Mesendoderm (in vitro differentiated cells): ENCODE results near the gene RDM1.

Experiments used
- DNase-seq: peaks from one replicate; pipeline ENCODE4 v3.0.0; 2013
- H2AK5ac ChIP-seq: 2 replicates; pipeline ENCODE4 v1.6.1; 2013; ENCODE audit warnings: low read length, inconsistent platforms
- H2BK120ac ChIP-seq: 2 replicates; pipeline ENCODE4 v1.6.1; 2013; ENCODE audit warnings: low read depth, mild to moderate bottlenecking, low read length, moderate library complexity, mixed read lengths
- H2BK15ac ChIP-seq: replicated peaks from 2 replicates; pipeline ENCODE4 v1.6.1; 2013; ENCODE audit warnings: low read depth, mild to moderate bottlenecking, moderate library complexity
- H2BK5ac ChIP-seq: 2 replicates; pipeline ENCODE4 v1.6.1; 2013; ENCODE audit warnings: low read length, inconsistent platforms
- H3K18ac ChIP-seq: 2 replicates; pipeline ENCODE4 v1.6.1; 2013; ENCODE audit warnings: mild to moderate bottlenecking, low read length, mixed read lengths
- H3K23ac ChIP-seq: one replicate; pipeline ENCODE4 v1.6.1; 2013; ENCODE audit warnings: low read length
- H3K27ac ChIP-seq: 2 replicates; pipeline ENCODE4 v1.5.1; 2013; ENCODE audit warnings: low read depth, mild to moderate bottlenecking, inconsistent platforms, low read length, moderate library complexity
- H3K27me3 ChIP-seq: 2 replicates; pipeline ENCODE4 v1.6.1; 2013; ENCODE audit warnings: low read length, control low read depth, mild to moderate bottlenecking, inconsistent platforms; ENCODE audit not compliant: insufficient read depth, poor library complexity
- H3K36me3 ChIP-seq: 2 replicates; pipeline ENCODE4 v1.6.1; 2013; ENCODE audit warnings: low read length, inconsistent platforms; ENCODE audit not compliant: control insufficient read depth, insufficient read depth
- H3K4ac ChIP-seq: one replicate; pipeline ENCODE4 v1.6.1; 2013; ENCODE audit warnings: low read depth, mild to moderate bottlenecking, low read length, moderate library complexity
- H3K4me1 ChIP-seq: 2 replicates; pipeline ENCODE4 v1.6.1; 2013; ENCODE audit warnings: low read depth, low read length, inconsistent platforms; ENCODE audit not compliant: control insufficient read depth
- H3K4me2 ChIP-seq: 2 replicates; pipeline ENCODE4 v1.6.1; 2013; ENCODE audit warnings: low read length
- H3K4me3 ChIP-seq: 2 replicates; pipeline ENCODE4 v1.5.1; 2013; ENCODE audit warnings: mild to moderate bottlenecking, low read length
- H3K56ac ChIP-seq: one replicate; pipeline ENCODE4 v1.6.1; 2013; ENCODE audit warnings: low read length
- H3K79me1 ChIP-seq: 2 replicates; pipeline ENCODE4 v1.6.1; 2013; ENCODE audit warnings: low read length, inconsistent platforms
- H3K79me2 ChIP-seq: 2 replicates; pipeline ENCODE4 v1.6.1; 2013; ENCODE audit warnings: mild to moderate bottlenecking, low read length; ENCODE audit not compliant: control insufficient read depth, insufficient read depth
- H3K9ac ChIP-seq: 2 replicates; pipeline ENCODE4 v1.6.1; 2013; ENCODE audit warnings: low read length, inconsistent platforms
- H4K5ac ChIP-seq: one replicate; pipeline ENCODE4 v1.6.1; 2013; ENCODE audit warnings: low read length
- H4K8ac ChIP-seq: one replicate; pipeline ENCODE4 v1.6.1; 2013; ENCODE audit warnings: low read depth, mild to moderate bottlenecking, control low read depth, low read length, moderate library complexity
- WGBS: extraction: QIAGEN DNeasy Blood & Tissue Kit; methylation state at CpG from one replicate; pipeline ENCODE4 v1.1.7; 2013; ENCODE audit warnings: low lambda C conversion rate, missing lambda C conversion rate; ENCODE audit not compliant: insufficient coverage; ENCODE audit errors: extremely low coverage; 5-methylcytosine and 5-hydroxymethylcytosine counted together

The RDM1 gene

GRCh38 chr17:35953720-35954119, 23.1 kb upstream of the RDM1 start:
- Histone ChIP-seq H2BK5ac (no peak overlapping the region), H3K18ac (no peak overlapping the region), H3K4me3 (no peak overlapping the region), H3K56ac (no peak overlapping the region), H3K4me1 (peaks cover 5% of the 10 kb centered on the region), H3K27ac (no peak overlapping the region), H3K27me3 (no peaks in the 10 kb centered on the region), H3K9ac (no peak overlapping the region), H3K79me1 (no peaks in the 10 kb centered on the region), H4K5ac (no peak overlapping the region), H2BK15ac (no peak overlapping the region), H3K23ac (no peak overlapping the region), H3K36me3 (no peaks in the 10 kb centered on the region), H2BK120ac (no peak overlapping the region), H2AK5ac (no peak overlapping the region), H3K4me2 (no peak overlapping the region), H3K4ac (no peak overlapping the region), H3K79me2 (no peaks in the 10 kb centered on the region), H4K8ac (no peak overlapping the region)
- no CpG with 5 or more reads among the region's 7 CpGs for WGBS
- DNase-seq, result no peak

GRCh38 chr17:35949401-35949800, 18.8 kb upstream of the RDM1 start:
- no peaks in the 10 kb centered on the region for H3K79me1 ChIP-seq
- H3K27ac ChIP-seq, result no peak overlapping the region
- peaks cover 5% of the 10 kb centered on the region for H3K4me1 ChIP-seq
- no peaks in the 10 kb centered on the region for H3K79me2 ChIP-seq
- H3K36me3 ChIP-seq, result no peaks in the 10 kb centered on the region
- no peak for DNase-seq
- H4K5ac ChIP-seq, result no peak overlapping the region
- H2BK5ac ChIP-seq, result no peak overlapping the region
- no peak overlapping the region for H4K8ac ChIP-seq
- H3K4ac ChIP-seq, result no peak overlapping the region
- no peak overlapping the region for H2BK15ac ChIP-seq
- H3K23ac ChIP-seq, result no peak overlapping the region
- no peak overlapping the region for H3K56ac ChIP-seq
- WGBS, result no CpG with 5 or more reads among the region's 3 CpGs
- no peak overlapping the region for H2AK5ac ChIP-seq
- no peak overlapping the region for H3K4me2 ChIP-seq
- no peak overlapping the region for H3K18ac ChIP-seq
- H3K27me3 ChIP-seq, result no peaks in the 10 kb centered on the region
- no peak overlapping the region for H3K4me3 ChIP-seq
- H2BK120ac ChIP-seq, result no peak overlapping the region
- no peak overlapping the region for H3K9ac ChIP-seq

- Histone ChIP-seq H3K18ac (no peak overlapping the region), H3K4ac (no peak overlapping the region), H2BK5ac (no peak overlapping the region), H3K4me3 (no peak overlapping the region), H4K8ac (no peak overlapping the region), H3K79me2 (no peaks in the 10 kb centered on the region), H3K4me1 (no peaks in the 10 kb centered on the region), H2AK5ac (no peak overlapping the region), H4K5ac (no peak overlapping the region), H3K23ac (no peak overlapping the region), H3K27ac (no peak overlapping the region), H2BK120ac (no peak overlapping the region), H2BK15ac (no peak overlapping the region), H3K4me2 (no peak overlapping the region), H3K79me1 (no peaks in the 10 kb centered on the region), H3K56ac (no peak overlapping the region), H3K27me3 (no peaks in the 10 kb centered on the region), H3K36me3 (no peaks in the 10 kb centered on the region), H3K9ac (no peak overlapping the region)
- WGBS, result no CpG with 5 or more reads among the region's 7 CpGs
- peak; percentile 14 for DNase-seq
Observed at GRCh38 chr17:35948092-35948491, 17.5 kb upstream of the RDM1 start.

GRCh38 chr17:35947156-35947585, 16.6 kb upstream of the RDM1 start:
- H4K8ac ChIP-seq, result no peak overlapping the region
- H4K5ac ChIP-seq, result no peak overlapping the region
- no peaks in the 10 kb centered on the region for H3K27me3 ChIP-seq
- no peak overlapping the region for H2BK120ac ChIP-seq
- no peak overlapping the region for H3K4me2 ChIP-seq
- H3K56ac ChIP-seq, result no peak overlapping the region
- no peaks in the 10 kb centered on the region for H3K79me1 ChIP-seq
- no peak overlapping the region for H3K4ac ChIP-seq
- H3K4me1 ChIP-seq, result no peaks in the 10 kb centered on the region
- no peak overlapping the region for H3K4me3 ChIP-seq
- H3K36me3 ChIP-seq, result no peaks in the 10 kb centered on the region
- H3K27ac ChIP-seq, result no peak overlapping the region
- no peak overlapping the region for H3K23ac ChIP-seq
- H3K18ac ChIP-seq, result no peak overlapping the region
- no peak overlapping the region for H2AK5ac ChIP-seq
- no peak overlapping the region for H2BK5ac ChIP-seq
- H3K79me2 ChIP-seq, result no peaks in the 10 kb centered on the region
- peak; percentile 72 for DNase-seq
- H2BK15ac ChIP-seq, result no peak overlapping the region
- no peak overlapping the region for H3K9ac ChIP-seq
- no CpG with 5 or more reads among the region's 12 CpGs for WGBS

GRCh38 chr17:35944151-35944550, 13.6 kb upstream of the RDM1 start:
- no peaks in the 10 kb centered on the region for H3K79me1 ChIP-seq
- H2AK5ac ChIP-seq, result no peak overlapping the region
- no peak overlapping the region for H3K18ac ChIP-seq
- H3K4me3 ChIP-seq, result no peak overlapping the region
- no peak overlapping the region for H2BK120ac ChIP-seq
- no peaks in the 10 kb centered on the region for H3K4me1 ChIP-seq
- H3K9ac ChIP-seq, result no peak overlapping the region
- H3K56ac ChIP-seq, result no peak overlapping the region
- no peak overlapping the region for H3K4ac ChIP-seq
- H3K79me2 ChIP-seq, result no peaks in the 10 kb centered on the region
- H3K4me2 ChIP-seq, result no peak overlapping the region
- H3K36me3 ChIP-seq, result no peaks in the 10 kb centered on the region
- no CpG with 5 or more reads among the region's 4 CpGs for WGBS
- H3K27ac ChIP-seq, result no peak overlapping the region
- no peak overlapping the region for H2BK15ac ChIP-seq
- H3K27me3 ChIP-seq, result no peaks in the 10 kb centered on the region
- H4K8ac ChIP-seq, result no peak overlapping the region
- H4K5ac ChIP-seq, result no peak overlapping the region
- H3K23ac ChIP-seq, result no peak overlapping the region
- peak; percentile 14 for DNase-seq
- no peak overlapping the region for H2BK5ac ChIP-seq

- Histone ChIP-seq H2BK120ac (peak within 1 kb of the TSS; percentile 8), H3K4me2 (no peak within 1 kb of the TSS), H3K4ac (no peak within 1 kb of the TSS), H4K8ac (peak within 1 kb of the TSS; percentile 39), H3K4me1 (no peaks in the 10 kb centered on the region), H3K27ac (peak within 1 kb of the TSS; percentile 71), H2AK5ac (no peak within 1 kb of the TSS), H4K5ac (no peak within 1 kb of the TSS), H2BK5ac (no peak within 1 kb of the TSS), H3K36me3 (no peaks in the 10 kb centered on the region), H3K27me3 (no peaks in the 10 kb centered on the region), H3K4me3 (no peak within 1 kb of the TSS), H3K56ac (no peak within 1 kb of the TSS), H3K9ac (no peak within 1 kb of the TSS), H2BK15ac (no peak within 1 kb of the TSS), H3K18ac (no peak within 1 kb of the TSS), H3K79me2 (no peaks in the 10 kb centered on the region), H3K79me1 (no peaks in the 10 kb centered on the region), H3K23ac (no peak within 1 kb of the TSS)
- no CpG with 5 or more reads among the region's 2 CpGs for whole genome bisulfite sequencing
- DNase-seq, result no peak
Observed at GRCh38 chr17:35943537-35943936, 13.0 kb upstream of the RDM1 start, which contains the start of gene LYZL6. Gene LYZL6, minus strand, starts transcription at chr17:35943713. Its CDS starts 4,357 bp downstream, at chr17:35939356.
